ENCODE measurements around the gene PRKCA.

The PRKCA gene

DNA sequence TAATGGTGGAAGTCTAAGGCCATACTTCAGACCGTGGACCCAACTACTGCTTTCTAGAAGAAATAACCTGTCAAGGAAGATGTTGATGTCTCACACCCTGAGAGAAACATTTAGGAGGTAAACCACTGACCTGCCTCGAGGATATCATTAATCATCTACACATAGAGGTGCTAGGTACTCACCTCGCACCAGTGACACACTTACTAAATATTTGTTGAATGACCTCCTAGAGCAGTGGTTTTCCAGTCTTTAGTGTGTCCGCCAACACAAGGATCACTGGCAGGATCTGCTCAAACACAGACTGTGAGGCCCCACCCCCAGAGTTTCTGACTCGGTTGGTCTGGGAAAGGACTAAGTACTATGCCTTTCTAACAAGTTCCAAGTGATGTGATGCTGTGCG is 335.1 kb downstream of the PRKCA start:
- DNase-seq, result no peak

DNA sequence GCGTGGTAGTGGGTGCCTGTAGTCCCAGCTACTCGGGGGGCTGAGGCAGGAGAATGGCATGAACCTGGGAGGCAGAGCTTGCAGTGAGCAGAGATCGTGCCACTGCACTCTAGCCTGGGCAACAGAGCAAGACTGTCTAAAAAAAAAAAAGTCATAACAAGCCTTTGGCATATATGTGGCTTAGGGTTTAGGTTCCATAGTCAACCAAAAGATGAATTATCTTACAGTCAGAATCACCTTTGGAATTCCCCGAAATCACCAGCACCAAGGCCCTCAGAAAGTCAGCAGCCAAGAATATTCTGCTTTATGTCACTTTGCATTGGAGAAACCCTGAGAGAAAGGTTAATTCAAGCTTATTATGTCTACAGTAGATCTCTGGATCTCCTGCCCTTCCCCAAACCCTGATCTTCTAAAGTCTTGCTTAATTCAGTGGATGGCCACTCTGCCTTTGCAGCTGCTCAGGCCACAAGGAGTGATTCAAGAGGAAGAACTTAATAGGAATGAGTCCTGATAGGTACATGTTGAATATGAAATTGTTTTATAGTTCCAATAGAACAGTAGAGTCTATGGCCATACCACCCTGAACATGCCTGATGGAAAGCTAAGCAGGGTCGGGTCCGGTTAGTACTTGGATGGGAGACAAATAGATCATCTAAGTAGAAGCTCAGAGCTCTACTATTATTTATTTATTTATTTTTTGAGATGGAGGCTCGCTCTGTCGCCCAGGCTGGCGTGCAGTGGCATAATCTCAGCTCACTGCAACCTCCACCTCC is 336.5 kb downstream of the PRKCA start:
- no peak for DNase-seq

DNA sequence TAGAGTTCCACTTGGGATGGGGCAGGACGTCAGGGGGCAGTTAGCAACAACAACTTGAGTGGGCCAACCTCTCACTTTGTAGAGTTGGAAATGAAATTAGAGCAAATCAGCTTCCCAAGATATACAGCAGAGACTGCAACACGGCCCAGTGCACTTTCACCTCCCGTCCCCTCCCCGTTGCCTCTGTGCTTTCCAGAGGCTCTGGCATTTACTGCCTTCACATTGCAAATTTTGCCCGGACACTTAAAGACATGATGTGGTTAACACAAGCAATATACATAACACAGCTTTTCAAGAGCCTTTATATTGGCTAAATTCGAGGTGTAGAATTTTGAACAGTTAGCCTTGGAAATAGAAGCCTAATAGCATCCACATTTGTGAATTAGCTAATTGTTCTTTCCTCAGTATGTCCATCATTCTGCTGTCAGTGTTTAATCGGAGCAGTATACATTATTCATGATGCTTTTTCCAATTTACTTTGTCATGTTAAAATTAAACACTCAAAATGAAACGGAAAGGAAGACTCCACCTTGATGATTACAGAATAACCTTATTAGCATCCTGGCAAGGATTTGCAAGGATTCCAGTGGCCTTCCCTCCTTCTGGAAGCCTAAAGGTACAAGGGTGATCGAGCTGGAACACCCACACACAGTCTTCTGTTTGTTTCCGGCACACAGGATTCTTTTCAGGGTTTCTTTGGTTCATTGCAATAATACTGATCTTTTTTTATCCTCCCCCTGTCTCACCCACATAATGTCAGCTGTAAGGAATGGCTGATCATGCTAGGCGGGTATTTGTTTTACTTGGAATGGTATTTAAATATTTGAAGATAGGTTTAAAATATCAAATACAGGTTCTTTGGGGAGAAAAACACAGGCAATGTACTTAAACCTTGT is 341.6 kb downstream of the PRKCA start:
- DNase-seq, result no peak

DNA sequence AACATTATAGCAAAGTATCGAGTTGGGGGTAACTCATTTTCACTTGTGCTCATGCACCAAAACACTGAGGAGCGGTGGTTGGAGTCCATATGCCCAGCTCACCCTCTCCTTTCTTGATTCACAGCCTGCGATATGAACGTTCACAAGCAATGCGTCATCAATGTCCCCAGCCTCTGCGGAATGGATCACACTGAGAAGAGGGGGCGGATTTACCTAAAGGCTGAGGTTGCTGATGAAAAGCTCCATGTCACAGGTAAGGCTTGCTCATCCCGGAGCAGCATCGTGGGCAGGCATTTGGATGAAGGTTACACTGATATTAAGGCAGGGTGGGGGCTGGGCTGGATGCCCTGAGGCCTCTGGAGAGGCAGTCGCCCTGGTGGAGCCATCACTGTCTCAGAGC is 342.8 kb downstream of the PRKCA start:
- no peak for DNase-seq

DNA sequence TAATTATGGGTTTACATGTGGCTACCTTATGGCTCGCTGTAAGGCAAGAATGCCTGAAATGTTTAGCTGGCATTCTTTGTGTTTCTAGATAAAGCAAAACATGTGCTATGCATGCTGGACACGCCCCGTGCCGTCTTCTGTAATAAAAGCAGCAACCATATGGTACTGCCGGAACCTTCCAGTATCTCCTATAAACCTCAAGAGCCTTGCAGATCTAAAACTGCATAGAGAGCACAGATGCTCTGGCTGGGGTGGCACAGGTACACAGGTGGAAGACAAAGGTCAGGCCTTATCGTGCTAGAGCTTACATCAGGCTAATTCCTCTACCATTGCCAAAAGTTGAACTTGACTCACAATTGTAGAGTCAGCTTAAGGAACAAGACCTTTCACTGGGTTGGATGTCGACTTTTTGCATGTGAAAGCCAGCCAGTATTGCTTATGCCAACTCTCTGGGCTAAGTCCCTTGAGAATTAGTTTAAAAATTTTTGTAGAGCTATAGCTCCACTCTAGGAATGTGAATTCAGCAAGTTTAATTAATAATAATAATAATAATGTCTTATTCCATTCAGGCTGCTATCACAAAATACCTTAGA is 345.1 kb downstream of the PRKCA start:
- DNase-seq, result no peak

DNA sequence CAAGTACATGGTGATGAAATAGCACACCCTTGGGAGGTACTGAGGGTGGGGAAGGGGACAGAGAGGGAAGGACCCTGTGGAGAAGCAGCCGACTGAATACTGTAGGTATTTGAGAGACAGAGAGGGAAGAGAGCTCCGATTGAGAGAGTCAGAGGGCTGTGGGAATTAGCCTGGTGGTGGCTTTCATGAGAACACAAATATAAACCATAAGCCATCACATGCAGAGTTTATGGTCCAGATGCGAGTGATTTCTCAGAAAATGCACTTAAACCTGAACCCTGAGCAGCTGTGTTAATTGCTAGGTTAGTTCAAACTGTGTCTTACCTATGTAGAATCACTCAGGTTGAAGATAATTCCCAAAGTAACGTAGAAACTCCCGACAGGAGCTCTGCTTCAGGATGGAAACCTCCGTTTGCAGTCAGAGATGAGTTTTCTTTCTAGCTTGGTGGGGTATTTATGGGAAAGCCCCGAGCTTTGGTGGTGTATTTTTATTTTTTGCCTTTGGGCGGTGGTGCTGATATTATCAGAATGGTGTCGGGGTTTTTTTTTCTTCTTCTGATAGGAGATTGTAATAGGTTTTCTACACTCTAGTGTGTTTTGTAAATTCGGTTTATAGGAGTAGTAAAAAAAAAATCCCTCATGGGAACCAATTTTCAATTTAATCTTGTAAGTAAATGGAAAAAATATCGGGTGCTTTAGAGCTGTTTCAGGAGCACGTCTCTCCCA is 347.6 kb downstream of the PRKCA start:
- peak in 1 of 2 donors; percentile 35 for DNase-seq

DNA sequence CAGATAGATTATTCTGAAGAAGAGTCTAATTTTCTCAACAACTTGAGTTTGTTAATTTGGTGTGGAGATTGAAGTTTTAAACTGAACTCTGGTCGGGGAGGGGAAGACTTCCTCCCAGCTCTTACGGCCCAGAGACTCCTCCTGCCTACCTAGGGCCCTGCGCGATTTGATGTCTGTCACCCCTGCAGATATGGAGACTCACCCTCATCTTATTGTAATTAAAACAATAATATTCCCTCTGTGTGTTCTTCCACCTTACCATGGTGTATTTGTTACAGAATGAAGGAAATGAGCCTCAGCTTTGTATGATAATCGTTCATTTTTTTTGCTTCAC is 348.1 kb downstream of the PRKCA start:
- no peak for DNase-seq

DNA sequence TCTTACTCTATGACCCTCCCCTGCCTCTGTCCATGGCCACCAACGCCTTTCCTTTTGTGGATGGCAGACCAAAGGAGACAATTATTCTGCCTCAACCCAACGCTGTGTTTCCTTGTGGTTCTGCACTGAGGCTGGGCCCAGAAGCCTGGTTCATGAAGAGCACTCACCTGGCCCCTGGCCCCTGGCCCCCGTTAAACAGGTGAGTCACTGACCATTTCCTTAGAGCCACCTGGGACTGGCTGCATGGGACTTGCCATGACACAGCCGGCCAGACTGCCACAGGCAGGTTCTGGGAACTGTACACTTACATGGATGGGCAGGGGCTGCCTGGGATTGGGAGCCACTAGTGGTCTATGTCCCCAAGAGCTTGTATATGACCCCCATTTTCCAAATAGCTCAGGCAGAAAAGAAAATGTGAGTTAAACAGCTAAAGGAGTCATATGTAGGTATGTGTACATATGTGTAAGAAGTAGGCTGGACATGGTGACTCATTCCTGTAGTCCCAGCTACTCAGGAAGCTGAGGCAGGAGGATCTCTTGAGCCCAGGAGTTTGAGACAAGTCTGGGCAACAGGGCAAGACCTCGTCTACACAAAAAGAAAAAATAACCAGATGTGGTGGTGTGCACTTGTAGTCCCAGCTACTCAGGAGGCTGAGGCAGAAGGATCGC is 350.6 kb downstream of the PRKCA start:
- no peak for DNase-seq

DNA sequence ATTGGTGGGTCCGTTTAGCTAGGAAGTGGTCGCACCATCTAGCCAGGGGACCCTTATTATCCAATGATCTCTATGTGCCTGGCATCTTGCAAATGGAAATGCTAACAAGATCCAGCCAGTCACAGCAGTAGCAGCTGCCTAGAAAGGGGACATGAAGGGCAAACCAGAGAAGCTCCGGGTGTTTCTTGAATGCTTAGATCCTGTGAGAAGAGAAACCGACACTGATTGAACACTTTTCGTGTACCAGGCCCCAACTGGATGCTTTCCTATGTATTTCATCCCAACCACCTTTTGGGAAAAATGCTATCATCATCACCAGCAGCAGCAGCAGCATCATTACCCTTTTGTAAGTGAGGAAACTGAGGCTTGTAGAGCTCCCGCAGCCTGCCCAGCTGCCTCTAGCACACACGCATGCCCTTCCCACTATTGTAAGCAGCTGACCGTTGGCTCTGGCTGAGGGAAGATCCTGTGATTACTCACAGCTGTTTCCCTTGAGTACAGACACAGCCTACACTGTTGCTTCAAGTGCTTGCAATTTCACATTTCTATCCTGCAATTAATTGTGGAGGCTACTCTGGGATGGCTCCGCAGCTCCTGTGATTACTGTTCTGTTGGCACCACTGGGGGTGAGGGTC is 351.8 kb downstream of the PRKCA start:
- DNase-seq, result no peak

DNA sequence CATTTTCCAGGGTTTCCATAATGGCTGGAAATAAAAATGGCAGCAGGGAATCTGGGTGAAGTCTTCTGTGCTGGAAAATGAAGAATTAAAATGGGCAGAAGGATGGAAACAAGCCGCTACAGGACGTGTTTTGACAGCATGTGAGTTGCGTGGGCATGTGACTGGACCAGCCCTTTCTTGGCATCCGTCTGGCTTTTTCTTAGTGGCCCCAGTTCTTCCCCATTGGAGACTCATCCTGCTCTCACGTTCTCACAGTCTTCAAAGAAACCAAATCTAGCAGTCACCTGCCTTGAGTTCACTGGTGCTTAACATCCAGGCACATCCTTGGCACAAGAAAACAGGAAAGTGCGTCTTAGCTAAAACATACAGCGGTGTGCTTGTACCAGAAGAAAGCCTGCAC is 352.4 kb downstream of the PRKCA start:
- DNase-seq, result no peak

DNA sequence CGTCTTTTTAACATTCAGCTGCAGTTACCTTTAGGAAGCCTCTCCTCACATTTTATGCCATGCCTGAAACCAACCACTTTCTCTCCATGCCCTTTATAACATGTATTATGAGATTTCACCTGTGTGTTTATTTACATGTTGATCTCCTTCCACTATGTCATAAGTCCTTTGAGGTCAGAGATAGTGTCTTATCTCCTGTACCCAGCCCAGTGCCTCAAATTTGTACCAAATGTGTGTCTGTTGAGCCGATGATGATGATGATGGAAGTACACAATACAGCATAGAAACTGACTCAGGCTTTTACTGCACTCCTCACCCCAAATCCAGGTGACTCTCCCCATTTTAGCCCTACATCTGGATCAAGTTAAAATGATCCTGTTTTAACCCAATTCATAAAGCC is 353.0 kb downstream of the PRKCA start:
- no peak for DNase-seq

DNA sequence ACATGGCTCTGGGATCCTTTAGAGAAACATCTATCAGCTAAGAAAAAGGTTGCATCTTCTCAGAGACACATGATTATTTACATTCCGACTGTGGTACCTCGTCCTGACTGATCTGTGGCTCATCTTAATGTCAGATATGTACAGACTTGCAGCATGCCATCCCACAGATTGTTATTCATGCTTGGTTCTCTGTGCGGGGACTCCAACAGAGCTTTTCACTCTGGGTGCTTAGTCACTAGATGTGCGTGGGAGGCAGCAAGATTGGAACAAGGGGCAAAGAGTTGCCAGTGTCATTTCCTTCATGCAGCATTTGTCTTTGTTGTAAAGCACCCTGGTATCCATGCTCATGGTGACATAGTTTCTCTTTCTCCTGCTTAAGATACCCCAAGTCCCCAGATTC is 353.4 kb downstream of the PRKCA start:
- no peak for DNase-seq

DNA sequence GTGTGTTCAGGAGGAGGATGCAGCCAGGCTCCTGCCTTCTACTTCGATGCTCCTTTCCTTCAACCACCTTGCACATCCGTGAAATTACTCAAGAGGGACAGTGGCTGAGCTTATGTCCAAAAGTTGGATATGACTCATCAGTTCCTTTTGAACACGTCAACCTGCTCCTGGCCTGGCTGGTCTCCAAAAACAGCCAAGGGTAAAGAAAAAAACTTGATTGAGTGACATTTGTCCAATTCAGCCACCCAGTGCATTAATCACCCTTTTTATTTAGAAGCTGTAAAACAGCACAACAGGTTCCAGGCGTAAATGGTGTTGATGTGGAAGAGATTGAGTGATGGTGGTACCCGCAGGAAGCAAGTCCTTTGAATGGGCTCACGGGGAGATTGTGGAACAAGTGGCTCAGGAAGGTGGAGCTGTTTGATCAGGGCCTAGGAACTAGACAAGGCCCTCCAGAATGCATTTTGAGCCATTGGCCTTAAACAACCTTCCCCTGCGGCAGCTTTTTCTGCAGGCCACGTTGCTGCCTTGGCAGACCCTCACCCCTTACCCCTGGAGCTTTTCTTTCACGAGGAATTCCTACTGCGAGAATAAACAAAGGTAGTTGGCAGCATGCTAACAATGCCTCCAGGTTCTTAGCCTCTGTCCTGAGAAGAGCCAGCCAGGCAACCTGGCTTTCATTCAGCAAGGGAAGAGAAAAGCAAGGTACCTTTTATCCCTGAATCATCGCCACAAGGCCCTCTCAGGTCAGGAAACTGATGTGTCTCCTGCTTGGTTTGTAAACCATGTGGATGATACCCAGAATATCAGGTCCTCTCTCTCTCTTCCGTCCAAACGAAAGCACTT is 359.2 kb downstream of the PRKCA start:
- no peak for DNase-seq

DNA sequence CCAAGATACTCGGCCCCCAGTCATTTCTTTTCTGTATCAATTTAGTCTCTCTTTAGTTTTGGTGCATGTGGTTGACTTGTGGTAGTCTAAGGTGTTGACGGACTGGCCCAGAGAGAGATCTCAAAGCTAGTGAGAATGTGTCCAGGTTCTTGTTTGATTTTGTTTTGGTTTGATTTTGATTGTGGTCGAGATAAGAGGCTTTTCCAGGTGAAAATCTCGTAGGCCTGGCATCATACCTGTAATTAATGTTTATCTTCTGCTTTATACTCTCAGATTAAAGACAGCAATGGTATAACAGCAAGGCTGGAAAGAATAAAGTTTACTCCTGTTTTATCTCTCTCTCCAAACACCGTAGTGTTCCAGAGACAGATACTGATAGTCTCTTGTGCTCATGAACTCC is 360.1 kb downstream of the PRKCA start:
- no peak for DNase-seq

DNA sequence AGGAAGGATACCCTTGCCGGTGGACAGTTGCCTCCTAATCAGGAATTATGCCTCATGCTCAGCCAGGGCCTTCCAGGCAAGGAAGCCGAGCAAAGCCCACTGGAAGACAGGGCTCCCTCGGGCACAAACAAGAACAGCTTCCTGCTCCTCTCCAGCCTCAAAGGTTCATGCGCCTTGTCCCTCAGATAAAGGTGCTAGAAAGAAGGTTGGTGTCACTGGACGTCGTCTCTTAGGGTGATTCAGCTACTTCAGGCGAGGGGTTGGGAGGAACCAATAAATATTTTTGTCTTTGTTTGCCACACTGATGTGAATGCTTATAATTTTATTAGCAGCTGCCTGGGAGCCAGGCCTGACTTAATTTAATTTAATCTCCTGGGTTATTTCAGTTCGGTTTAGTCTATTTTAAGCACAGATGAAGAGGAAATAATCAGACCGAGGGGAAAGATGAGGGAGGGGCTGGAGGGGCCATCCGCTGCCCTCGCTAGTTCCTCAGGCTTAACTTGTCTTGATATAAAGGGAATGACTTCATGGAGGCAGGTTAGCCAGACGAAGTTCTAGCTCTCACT is 360.7 kb downstream of the PRKCA start:
- DNase-seq, result no peak

DNA sequence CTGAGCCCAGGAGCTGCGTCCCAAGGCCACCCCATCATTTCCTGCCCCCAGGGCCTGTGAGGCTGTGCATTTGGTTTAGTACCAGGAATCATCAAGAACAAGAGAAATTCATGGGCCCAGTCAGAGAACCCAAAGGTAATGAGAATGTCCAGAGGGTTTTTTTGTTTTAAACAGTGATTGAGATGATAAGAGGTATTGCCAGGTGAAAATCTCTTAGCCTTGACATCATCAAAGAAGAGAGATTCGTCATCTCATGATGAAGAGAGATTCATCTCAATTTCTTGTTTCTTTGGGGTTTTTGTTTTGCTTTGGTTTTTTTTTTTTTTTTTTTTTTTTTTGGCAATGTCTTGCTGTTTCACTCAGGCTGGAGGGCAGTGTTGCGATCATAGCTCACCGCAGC is 361.9 kb downstream of the PRKCA start:
- DNase-seq, result no peak

DNA sequence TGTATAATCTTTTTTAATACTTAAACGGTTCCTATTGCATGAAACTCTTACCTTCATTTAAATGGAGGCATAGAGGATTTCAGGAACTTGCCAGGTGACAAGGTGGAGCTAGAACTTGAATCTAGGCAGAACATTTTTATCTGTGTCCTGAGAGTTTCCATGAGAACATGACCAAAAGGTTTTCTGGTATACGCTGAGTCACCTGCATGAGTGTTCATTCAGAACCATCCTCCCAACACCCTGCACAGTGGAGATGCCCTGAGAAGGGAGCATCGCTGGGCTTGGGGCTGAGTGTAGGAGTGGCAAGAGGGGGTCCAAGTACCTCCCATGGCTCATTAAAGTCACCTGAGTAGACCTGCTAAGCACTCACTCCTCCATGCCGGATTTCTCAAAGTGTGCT is 362.8 kb downstream of the PRKCA start:
- DNase-seq, result no peak

DNA sequence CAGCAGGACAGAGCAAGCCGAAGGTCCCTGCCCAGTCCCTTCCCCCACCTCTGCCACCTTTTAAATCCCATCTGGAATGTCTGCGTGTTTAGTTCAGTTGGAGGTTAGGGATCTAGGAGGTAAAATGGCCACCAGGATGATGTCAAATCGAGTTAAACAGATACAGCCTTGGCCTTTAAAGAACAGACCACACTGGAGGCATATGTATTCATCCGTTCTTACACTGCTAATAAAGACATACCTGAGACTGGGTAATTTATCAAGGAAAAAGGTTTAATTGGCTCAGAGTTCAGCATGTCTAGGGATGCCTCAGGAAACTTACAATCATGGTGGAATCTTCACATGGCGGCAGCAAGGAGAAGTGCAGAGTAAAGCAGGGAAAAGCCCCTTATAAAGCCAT is 364.7 kb downstream of the PRKCA start:
- DNase-seq, result no peak

DNA sequence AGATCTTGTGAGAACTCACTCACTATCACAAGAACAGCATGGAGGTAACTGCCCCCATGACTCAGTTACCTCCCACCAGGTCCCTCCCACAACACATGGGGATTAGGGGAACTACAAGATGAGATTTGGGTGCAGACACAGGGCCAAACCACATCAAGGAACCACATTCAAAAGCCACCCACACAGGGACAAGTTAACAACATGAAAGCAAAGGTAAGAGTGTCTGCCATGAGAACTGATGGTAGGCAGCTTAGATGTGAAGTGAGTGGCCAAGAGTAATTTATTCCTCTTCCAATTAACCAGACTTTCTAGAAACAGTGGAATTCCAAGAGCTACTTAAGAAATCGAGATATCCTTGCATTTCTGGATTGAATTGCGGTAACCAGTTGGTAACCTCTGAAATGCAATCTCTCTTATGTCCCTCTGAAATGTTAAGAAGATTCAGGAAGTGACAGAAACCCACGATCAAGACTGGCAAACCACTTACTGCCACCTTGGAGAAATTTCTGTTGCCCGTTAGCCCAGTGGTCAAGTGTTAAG is 365.1 kb downstream of the PRKCA start:
- peak; percentile 50 to 57 for DNase-seq

DNA sequence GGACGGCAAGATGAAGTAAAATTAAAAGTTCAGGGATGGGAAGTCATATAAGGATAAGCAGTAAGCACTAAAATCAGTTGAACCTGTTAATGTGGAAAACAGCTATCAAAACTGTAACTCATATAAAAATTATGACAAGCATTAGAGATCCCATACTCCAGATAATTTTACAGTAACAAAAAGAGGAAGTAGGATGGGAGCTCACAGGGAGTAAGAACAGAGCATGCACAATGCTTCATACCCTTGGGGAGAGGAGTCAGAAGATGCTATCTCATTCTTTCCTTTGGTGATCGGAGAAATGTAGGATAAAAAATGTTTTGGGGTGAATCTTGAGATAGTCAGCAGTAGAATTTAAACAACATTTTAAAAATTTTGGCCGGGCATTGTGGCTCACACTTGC is 367.8 kb downstream of the PRKCA start:
- no peak for DNase-seq

DNA sequence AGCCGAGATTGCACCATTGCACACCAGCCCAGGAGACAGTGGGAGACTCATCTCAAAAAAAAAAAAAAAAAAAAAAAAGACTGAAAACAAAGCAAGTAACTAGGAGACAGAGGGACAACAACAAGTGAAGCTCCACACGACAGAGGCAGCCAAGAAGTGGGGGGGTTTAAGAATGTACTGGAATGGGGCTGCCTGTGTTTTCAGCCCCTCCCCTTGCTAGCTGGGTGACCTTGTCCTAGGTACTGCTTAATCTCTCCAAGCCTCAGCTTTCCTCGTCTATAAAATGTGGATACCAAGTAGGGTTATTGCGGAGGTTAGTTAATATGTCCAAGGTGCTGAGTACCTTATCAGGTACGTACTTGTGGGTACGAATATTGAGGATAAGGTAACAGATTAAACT is 368.7 kb downstream of the PRKCA start:
- DNase-seq, result peak in 1 of 2 donors; percentile 24
